Measurements from ENCODE around the gene STARD5.

GRCh38 chr15:81299630-81300273 is 24.2 kb downstream of the STARD5 start:
- TF ChIP-seq TAF1 (IDR thresholded peaks at IDR 0.05; ENCODE audit: control insufficient read depth, extremely low read depth, insufficient read depth, low read length, severe bottlenecking) (no peak), ZNF717 (CRISPR knock-in tag; IDR thresholded peaks at IDR 0.05) (no peak), CBX2 (IDR thresholded peaks at IDR 0.05; ENCODE audit: insufficient read depth, low read length, poor library complexity, severe bottlenecking) (no peak), FOXA3 (CRISPR knock-in tag; conservative IDR thresholded peaks at IDR 0.05 in 1 of 2, IDR thresholded peaks at IDR 0.05 in 1 of 2) (no peak), ZNF512 (tag; IDR thresholded peaks at IDR 0.05) (no peak), POLR2A (conservative IDR thresholded peaks at IDR 0.05) (no peak), CTCF (IDR thresholded peaks at IDR 0.05 in 2 of 3, conservative IDR thresholded peaks at IDR 0.05 in 1 of 3; ENCODE audit: insufficient read depth in 2 of 3, low read depth in 1 of 3, low read length in 3 of 3) (no peak), JUN (IDR thresholded peaks at IDR 0.05; ENCODE audit: borderline replicate concordance, low read depth, low read length) (no peak), JUN (CRISPR knock-in tag; IDR thresholded peaks at IDR 0.05; ENCODE audit: borderline replicate concordance) (no peak), E2F5 (CRISPR knock-in tag; IDR thresholded peaks at IDR 0.05) (no peak), NFXL1 (CRISPR knock-in tag; IDR thresholded peaks at IDR 0.05) (no peak)
